Sigmoid colon (tissue), 7 donors: ENCODE data around the gene GTF3A. TPM values are rescaled to one million over a fixed set of nuclear protein-coding genes. Genes with fewer than 3 reads are reported as not detected.

Experiments used
- DNase-seq: peaks from one replicate; pipeline ENCODE4 v3.0.0-alpha.2; 2019
- H3K27ac ChIP-seq, 4 donors: fragments of 200-600 bp; sonication (generic); one replicate each; pipeline ENCODE4 v1.5.1; 2016 to 2019; ENCODE audit warnings: mild to moderate bottlenecking in 1 of 4
- H3K27me3 ChIP-seq, 3 donors: fragments of 200-600 bp; sonication (generic); one replicate each; pipeline ENCODE4 v1.5.1; 2019; ENCODE audit warnings: mild to moderate bottlenecking in 1 of 3
- H3K36me3 ChIP-seq, 4 donors: fragments of 200-600 bp; sonication (generic); one replicate each; pipeline ENCODE4 v1.5.1; 2016 to 2019
- H3K4me1 ChIP-seq, 4 donors: fragments of 200-600 bp; sonication (generic); one replicate each; pipeline ENCODE4 v1.5.1; 2017 to 2019
- H3K4me3 ChIP-seq, 4 donors: fragments of 200-600 bp; sonication (generic); one replicate each; pipeline ENCODE4 v1.5.1; 2017 to 2019; ENCODE audit warnings: mild to moderate bottlenecking in 2 of 4, moderate library complexity in 1 of 4
- H3K9me3 ChIP-seq, 4 donors: fragments of 200-600 bp in 3 of 4; sonication (generic) in 3 of 4; one replicate each; pipeline versions ENCODE4 v1.5.1 to v1.6.1; 2013 to 2019
- EP300 ChIP-seq, 4 donors: sonication (generic); formaldehyde crosslinking; IDR thresholded peaks; one replicate each; pipeline ENCODE4 v1.6.1; 2017; ENCODE audit warnings: antibody characterized with exemption in 4 of 4
- POLR2A ChIP-seq, 2 donors: fragments of 450-650 bp; IDR thresholded peaks; one replicate each; pipeline ENCODE4 v1.6.1; 2016; ENCODE audit warnings: antibody characterized with exemption in 2 of 2, mild to moderate bottlenecking in 2 of 2, moderate library complexity in 2 of 2
- POLR2AphosphoS5 ChIP-seq, 4 donors: sonication (generic); formaldehyde crosslinking; IDR thresholded peaks; one replicate each; pipeline ENCODE4 v1.6.1; 2017; ENCODE audit warnings: antibody characterized with exemption in 4 of 4
- WGBS, 2 donors: extraction: QIAGEN DNeasy Blood & Tissue Kit; methylation state at CpG; one replicate each; pipeline ENCODE4 v1.1.7; 2013; 5-methylcytosine and 5-hydroxymethylcytosine counted together
- intact Hi-C: fragments of 100-400 bp; cut with DNase I; formaldehyde crosslinking; loops from one replicate; pipeline ENCODE4 v1.15.1; 2023
- polyA plus RNA-seq, 3 donors: library from polyadenylated mRNA; stranded (reverse); fragments of 200-250 nt; gene quantifications; one replicate each; pipeline ENCODE4 v1.2.3, GENCODE V29; 2013
- total RNA-seq, 4 donors: library from RNA; depleted of rRNA; stranded (reverse); fragments of >200 nt; gene quantifications; one replicate each; pipeline ENCODE4 v1.1.0, GENCODE V29; 2016
- TF ChIP-seq, protein P1 (sequence below), 4 experiments: fragments of 450-650 bp in 3 of 4; fragments of 200-600 bp in 1 of 4; IDR thresholded peaks; one replicate each; pipeline ENCODE4 v1.5.1; 2016 to 2019; ENCODE audit warnings: antibody characterized with exemption in 4 of 4, mild to moderate bottlenecking in 3 of 4, moderate library complexity in 2 of 4
- donor health status: healthy with polysubstance abuse.
- donor health status: Bipolar disorder and iron deficiency.
- donor health status: healthy.

GTF3A gene
- total and polyA plus RNA-seq, 7 donors: 76.3 to 172 (median 135) TPM

DNA sequence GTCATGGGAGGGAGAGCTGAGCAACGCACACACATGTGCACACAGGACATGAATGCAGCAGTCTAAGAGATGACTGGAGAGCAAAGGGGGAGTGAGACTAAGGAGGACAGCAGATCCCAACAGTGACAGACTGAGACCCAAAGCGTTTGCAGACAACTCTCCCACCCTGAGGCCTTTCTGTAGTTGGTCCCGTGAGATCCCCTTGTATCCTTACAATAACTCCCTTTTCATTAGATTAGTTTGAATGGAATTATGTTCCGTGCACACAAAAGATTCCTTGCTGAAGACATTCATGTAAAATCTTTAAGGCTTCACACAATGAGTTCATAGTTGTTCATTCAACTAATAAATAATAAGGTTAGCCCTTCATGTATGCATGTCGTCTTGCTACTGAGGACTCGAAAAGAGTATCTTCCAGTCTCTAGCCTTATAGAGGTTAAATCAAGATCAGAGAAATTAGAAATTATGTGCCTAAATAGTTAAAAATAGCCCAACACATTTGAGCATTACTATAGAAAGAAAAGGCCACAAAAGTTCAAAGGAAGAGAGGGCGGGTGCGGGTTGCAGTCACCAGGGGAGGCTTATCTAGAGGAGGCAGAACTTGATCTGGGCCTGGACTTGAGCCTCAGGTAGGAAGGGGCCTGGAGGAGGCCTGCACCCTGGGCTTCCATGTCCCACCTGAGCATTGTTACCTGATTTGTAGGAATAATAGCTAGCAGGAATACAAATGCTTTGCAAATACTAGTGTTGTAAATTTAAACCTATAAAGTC, 3.1 kb upstream of the GTF3A start:
- DNase-seq: no peak
- Histone ChIP-seq H3K27ac (no peak overlapping the region), H3K9me3 (no peaks in the 10 kb centered on the region), H3K4me3 (no peak overlapping the region), H3K36me3 (no peaks in the 10 kb centered on the region), H3K27me3 (no peaks in the 10 kb centered on the region), H3K4me1 (peaks cover 0 to 22% (median 17%) of the 10 kb centered on the region in 4 donors)
- intact Hi-C loops: loop anchor here (5.0 to 10.0 kb wide), 5 partner anchors 44 to 436 kb away; partner anchors contain the start of genes LNX2, POLR1D and RASL11A
- no peak for TF ChIP-seq POLR2AphosphoS5 (IDR thresholded peaks at IDR 0.05)
- no peak for TF ChIP-seq POLR2A (IDR thresholded peaks at IDR 0.05)
- TF ChIP-seq, protein P1, sequence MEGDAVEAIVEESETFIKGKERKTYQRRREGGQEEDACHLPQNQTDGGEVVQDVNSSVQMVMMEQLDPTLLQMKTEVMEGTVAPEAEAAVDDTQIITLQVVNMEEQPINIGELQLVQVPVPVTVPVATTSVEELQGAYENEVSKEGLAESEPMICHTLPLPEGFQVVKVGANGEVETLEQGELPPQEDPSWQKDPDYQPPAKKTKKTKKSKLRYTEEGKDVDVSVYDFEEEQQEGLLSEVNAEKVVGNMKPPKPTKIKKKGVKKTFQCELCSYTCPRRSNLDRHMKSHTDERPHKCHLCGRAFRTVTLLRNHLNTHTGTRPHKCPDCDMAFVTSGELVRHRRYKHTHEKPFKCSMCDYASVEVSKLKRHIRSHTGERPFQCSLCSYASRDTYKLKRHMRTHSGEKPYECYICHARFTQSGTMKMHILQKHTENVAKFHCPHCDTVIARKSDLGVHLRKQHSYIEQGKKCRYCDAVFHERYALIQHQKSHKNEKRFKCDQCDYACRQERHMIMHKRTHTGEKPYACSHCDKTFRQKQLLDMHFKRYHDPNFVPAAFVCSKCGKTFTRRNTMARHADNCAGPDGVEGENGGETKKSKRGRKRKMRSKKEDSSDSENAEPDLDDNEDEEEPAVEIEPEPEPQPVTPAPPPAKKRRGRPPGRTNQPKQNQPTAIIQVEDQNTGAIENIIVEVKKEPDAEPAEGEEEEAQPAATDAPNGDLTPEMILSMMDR (IDR thresholded peaks at IDR 0.05): no peak
- no peak for TF ChIP-seq EP300 (IDR thresholded peaks at IDR 0.05)
- WGBS, 2 donors: 91 to 94% methylated on average over 8 of the region's 8 CpGs

DNA sequence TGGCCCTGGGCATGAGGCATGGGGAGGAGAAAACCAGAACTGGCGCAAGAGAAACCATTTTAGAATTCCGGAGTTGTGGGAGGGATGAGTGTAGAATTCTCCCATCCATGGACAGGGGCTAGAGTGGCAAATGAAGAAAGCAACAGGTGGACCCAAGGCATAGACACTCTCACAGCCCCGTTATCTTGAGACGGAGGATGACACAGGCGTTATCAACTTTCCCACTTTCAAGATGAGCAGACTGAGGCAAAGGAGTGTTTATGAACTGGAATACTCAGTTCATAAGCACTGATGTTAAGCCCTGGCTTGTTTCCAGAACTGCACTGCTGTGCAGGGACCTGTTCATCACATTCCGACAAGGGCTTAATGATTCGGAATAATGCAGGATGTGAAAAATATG, 1.1 kb upstream of the GTF3A start:
- Histone ChIP-seq H3K4me3 (no peak overlapping the region), H3K27me3 (no peaks in the 10 kb centered on the region), H3K36me3 (peaks cover 0 to 7% (median under 1%) of the 10 kb centered on the region in 4 donors), H3K27ac (no peak overlapping the region), H3K9me3 (no peaks in the 10 kb centered on the region), H3K4me1 (peaks cover 0 to 38% (median 33%) of the 10 kb centered on the region in 4 donors)
- intact Hi-C loops: loop anchor here (5.0 to 10.0 kb wide), 5 partner anchors 46 to 439 kb away; partner anchors contain the start of genes LNX2, POLR1D and RASL11A
- 89 to 91% methylated on average over 7 of the region's 7 CpGs for WGBS, 2 donors
- TF ChIP-seq, protein P1 (IDR thresholded peaks at IDR 0.05): no peak
- TF ChIP-seq POLR2A (IDR thresholded peaks at IDR 0.05) (no peak), POLR2AphosphoS5 (IDR thresholded peaks at IDR 0.05) (no peak), EP300 (IDR thresholded peaks at IDR 0.05) (no peak)
- DNase-seq: no peak

DNA sequence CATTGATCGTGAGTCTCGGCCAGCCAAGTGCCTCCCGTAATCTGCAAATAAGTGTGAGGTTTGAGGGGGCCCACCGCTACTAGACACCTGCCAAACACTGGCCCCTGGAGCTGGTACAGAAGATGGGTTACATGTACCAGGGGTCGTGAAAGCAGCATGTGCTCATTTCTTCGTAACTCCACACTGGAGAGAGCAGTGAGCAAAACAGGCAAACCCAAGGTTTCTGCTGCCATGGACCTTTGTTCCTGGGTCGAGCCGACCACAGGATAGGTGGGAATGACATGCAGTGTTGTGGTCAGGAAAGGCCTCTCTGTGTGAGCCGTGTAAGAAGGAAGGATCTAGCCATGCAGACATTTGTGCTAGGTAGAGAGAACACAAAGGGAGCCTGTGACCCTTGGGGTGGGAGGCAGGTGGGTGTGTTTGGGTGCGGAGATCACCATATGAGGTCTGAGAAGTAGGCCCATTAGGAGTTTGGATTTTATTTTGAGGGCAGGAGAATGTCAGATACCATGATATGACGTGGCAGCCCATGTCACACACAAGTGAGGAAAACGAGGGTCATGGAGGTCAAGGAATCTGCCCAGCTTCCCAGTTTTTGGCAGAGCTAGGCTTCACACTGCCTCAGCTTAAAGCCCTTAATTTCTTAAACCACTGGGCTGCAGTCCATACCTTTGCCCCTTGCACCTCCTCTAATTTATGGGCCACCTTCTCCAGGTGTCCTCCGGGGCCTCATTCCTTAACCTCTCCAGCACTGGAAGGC, 919 bp downstream of the GTF3A start:
- TF ChIP-seq, protein P1 (IDR thresholded peaks at IDR 0.05): no peak
- TF ChIP-seq EP300 (IDR thresholded peaks at IDR 0.05) (no peak), POLR2A (IDR thresholded peaks at IDR 0.05) (no peak), POLR2AphosphoS5 (IDR thresholded peaks at IDR 0.05) (no peak)
- WGBS, 2 donors: 27 to 59% methylated on average over 13 of the region's 13 CpGs
- intact Hi-C loops: loop anchor here (1.0 to 10.0 kb wide), 3 partner anchors 25 to 441 kb away; partner anchors contain the start of genes MTIF3 and RASL11A

DNA sequence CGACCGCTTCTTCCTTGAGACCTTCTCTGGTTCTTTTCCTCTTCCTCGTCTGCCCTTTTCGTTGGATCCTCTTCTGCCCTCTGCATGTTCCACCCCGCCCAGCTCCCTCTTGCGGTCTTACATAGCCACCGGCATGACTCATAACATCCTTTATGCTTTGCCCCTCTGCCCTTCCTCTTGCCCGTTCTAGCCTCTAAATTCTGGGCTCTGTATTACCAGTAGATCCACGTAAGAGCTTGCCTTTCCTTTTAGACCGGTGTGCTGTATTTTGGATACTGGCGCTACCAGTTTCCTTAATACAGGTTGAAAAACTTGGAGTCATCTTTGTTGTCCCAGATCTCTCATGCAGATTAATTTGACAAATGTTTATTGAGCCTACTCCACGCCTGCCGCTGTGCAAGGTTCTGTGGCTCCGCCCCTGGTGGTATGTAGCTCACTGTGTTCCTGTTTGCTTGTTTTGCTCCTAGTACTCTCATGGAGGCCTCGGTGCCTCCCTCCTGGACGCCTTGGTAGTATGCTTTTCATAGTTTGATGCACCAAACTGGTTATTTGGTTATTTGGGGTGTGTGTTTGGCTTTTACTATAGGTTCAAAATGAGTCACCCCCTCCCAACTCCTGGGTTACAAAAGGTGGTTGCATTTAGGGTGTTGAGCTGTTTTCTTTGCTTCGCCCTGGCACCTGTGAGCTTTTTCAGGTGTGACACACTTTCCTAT, 1.7 kb downstream of the GTF3A start:
- no peaks in the 10 kb centered on the region for H3K27me3 ChIP-seq
- peak overlapping the region; percentile 85 to 91 (median 91) for H3K27ac ChIP-seq
- 6 to 11% methylated on average over 17 of the region's 17 CpGs for WGBS, 2 donors
- H3K9me3 ChIP-seq: no peaks in the 10 kb centered on the region
- no peak for TF ChIP-seq POLR2A (IDR thresholded peaks at IDR 0.05)
- TF ChIP-seq POLR2AphosphoS5 (IDR thresholded peaks at IDR 0.05): peak in 3 of 4 donors; percentile 27 to 40 (median 38)
- TF ChIP-seq, protein P1 (IDR thresholded peaks at IDR 0.05): peak; percentile 24 to 51 (median 34)
- no peak for TF ChIP-seq EP300 (IDR thresholded peaks at IDR 0.05)
- DNase-seq: peak; percentile 85
- intact Hi-C loops: loop anchor here (1.0 to 10.0 kb wide), 3 partner anchors 24 to 441 kb away; partner anchors contain the start of genes MTIF3 and RASL11A
- peaks cover 5 to 35% (median 8%) of the 10 kb centered on the region in 4 donors for H3K36me3 ChIP-seq
- H3K4me3 ChIP-seq: peak overlapping the region in 3 of 4 donors; percentile 58 to 89 (median 81)
- peaks cover 0 to 38% (median 33%) of the 10 kb centered on the region in 4 donors for H3K4me1 ChIP-seq

More for the DNA sequence above, 919 bp downstream of the GTF3A start:
- Histone ChIP-seq H3K4me1 (peaks cover 0 to 38% (median 33%) of the 10 kb centered on the region in 4 donors), H3K36me3 (peaks cover 0 to 27% (median 5%) of the 10 kb centered on the region in 4 donors), H3K27ac (peak overlapping the region; percentile 85 to 91 (median 91)), H3K27me3 (no peaks in the 10 kb centered on the region), H3K9me3 (no peaks in the 10 kb centered on the region), H3K4me3 (peak overlapping the region; percentile 58 to 89 (median 84))
- DNase-seq: no peak
